Naive B cell (primary cell): ENCODE data around the gene SORCS2. TPM values are rescaled to one million over a fixed set of nuclear protein-coding genes. Genes with fewer than 3 reads are reported as not detected.

ENCODE experiments used
- ATAC-seq, 2 donors: fragments of 150-1000 bp; cut with Tn5 transposase; 2 replicates each; pipeline ENCODE4 v1.10.0; 2021; ENCODE audit warnings: low read depth in 2 of 2, mild to moderate bottlenecking in 2 of 2, moderate library complexity in 2 of 2
- DNase-seq: peaks from one replicate; pipeline ENCODE4 v3.0.0; 2022
- H3K27ac Mint-ChIP-seq, 6 donors: one replicate each; pipeline ENCODE4 v1.8.0; 2020 to 2022; ENCODE audit warnings: mild to moderate bottlenecking in 6 of 6, mixed read lengths in 6 of 6, moderate library complexity in 5 of 6, inconsistent platforms in 2 of 6
- H3K27me3 Mint-ChIP-seq, 3 donors: one replicate each; pipeline ENCODE4 v1.8.0; 2021 to 2022; ENCODE audit warnings: mixed read lengths in 3 of 3, mild to moderate bottlenecking in 1 of 3
- H3K36me3 Mint-ChIP-seq, 2 donors: one replicate each; pipeline ENCODE4 v1.8.0; 2020 to 2022; ENCODE audit warnings: mixed read lengths in 2 of 2, inconsistent platforms in 1 of 2, mild to moderate bottlenecking in 1 of 2
- H3K4me1 Mint-ChIP-seq, 3 donors: one replicate each; pipeline ENCODE4 v1.8.0; 2020 to 2022; ENCODE audit warnings: mixed read lengths in 3 of 3, inconsistent platforms in 1 of 3, mild to moderate bottlenecking in 1 of 3, moderate library complexity in 1 of 3
- H3K4me3 Mint-ChIP-seq, 8 donors: one replicate each; pipeline ENCODE4 v1.8.0; 2020 to 2022; ENCODE audit warnings: mild to moderate bottlenecking in 8 of 8, mixed read lengths in 8 of 8, moderate library complexity in 8 of 8, inconsistent platforms in 2 of 8
- H3K9me3 Mint-ChIP-seq, 7 donors: one replicate each; pipeline ENCODE4 v1.8.0; 2020 to 2022; ENCODE audit warnings: mixed read lengths in 7 of 7, mild to moderate bottlenecking in 5 of 7, inconsistent platforms in 2 of 7, moderate library complexity in 1 of 7
- polyA plus RNA-seq, 6 donors: library from polyadenylated mRNA; unstranded; fragments of 300-500 nt; fragmentation: Illumina TruSeq; gene quantifications; one replicate each; pipeline ENCODE4 v1.2.3, GENCODE V29; 2021; ENCODE audit warnings: low read depth in 6 of 6

SORCS2 gene
- polyA plus RNA-seq, 6 donors from 2014 or later = not detected

- no peak overlapping the region for H3K27ac Mint-ChIP-seq
- H3K4me3 Mint-ChIP-seq = no peak overlapping the region
- no peaks in the 10 kb centered on the region for H3K36me3 Mint-ChIP-seq
- DNase-seq (no peak), ATAC-seq (no peak)
- H3K4me1 Mint-ChIP-seq = no peaks in the 10 kb centered on the region
- peaks cover 4 to 13% (median 7%) of the 10 kb centered on the region in 3 donors for H3K27me3 Mint-ChIP-seq
- H3K9me3 Mint-ChIP-seq = no peaks in the 10 kb centered on the region
Measured at GRCh38 chr4:7394681-7395451, 202.5 kb downstream of the SORCS2 start.

- no peak for DNase-seq
Measured at GRCh38 chr4:7395645-7396044, 203.3 kb downstream of the SORCS2 start.

GRCh38 chr4:7396186-7396910 is 204.0 kb downstream of the SORCS2 start:
- Mint-ChIP-seq H3K36me3 (no peaks in the 10 kb centered on the region), H3K4me3 (no peak overlapping the region), H3K27me3 (peaks cover 4 to 13% (median 7%) of the 10 kb centered on the region in 3 donors), H3K4me1 (no peaks in the 10 kb centered on the region), H3K27ac (no peak overlapping the region), H3K9me3 (peaks cover 0 to 9% (median 8%) of the 10 kb centered on the region in 7 donors)
- ATAC-seq = no peak
- no peak for DNase-seq

More at GRCh38 chr4:7395645-7396044, 203.3 kb downstream of the SORCS2 start:
- Mint-ChIP-seq H3K9me3 (peaks cover 0 to 4% (median 3%) of the 10 kb centered on the region in 7 donors), H3K27ac (no peak overlapping the region), H3K4me1 (no peaks in the 10 kb centered on the region), H3K36me3 (no peaks in the 10 kb centered on the region), H3K27me3 (peaks cover 4 to 13% (median 7%) of the 10 kb centered on the region in 3 donors), H3K4me3 (no peak overlapping the region)
- no peak for ATAC-seq

- Mint-ChIP-seq H3K36me3 (no peaks in the 10 kb centered on the region), H3K9me3 (peaks cover 0 to 9% (median 8%) of the 10 kb centered on the region in 7 donors), H3K4me1 (no peaks in the 10 kb centered on the region), H3K4me3 (no peak overlapping the region), H3K27ac (no peak overlapping the region), H3K27me3 (peaks cover under 1 to 6% (median 4%) of the 10 kb centered on the region in 3 donors)
- no peak for DNase-seq
- no peak for ATAC-seq
Measured at GRCh38 chr4:7397206-7398103, 205.1 kb downstream of the SORCS2 start.

- Mint-ChIP-seq H3K4me1 (no peaks in the 10 kb centered on the region), H3K27me3 (peaks cover 0 to 4% (median 0%) of the 10 kb centered on the region in 3 donors)
Measured at GRCh38 chr4:7398104-7398423, 205.7 kb downstream of the SORCS2 start.

GRCh38 chr4:7398788-7399439 is 206.6 kb downstream of the SORCS2 start:
- H3K9me3 Mint-ChIP-seq = peaks cover 0 to 9% (median 8%) of the 10 kb centered on the region in 7 donors
- peaks cover 0 to 4% (median 0%) of the 10 kb centered on the region in 3 donors for H3K27me3 Mint-ChIP-seq
- H3K27ac Mint-ChIP-seq = peak overlapping the region in 1 of 6 donors; percentile 62
- no peaks in the 10 kb centered on the region for H3K36me3 Mint-ChIP-seq
- DNase-seq = no peak
- H3K4me3 Mint-ChIP-seq = no peak overlapping the region
- no peak for ATAC-seq
- H3K4me1 Mint-ChIP-seq = no peaks in the 10 kb centered on the region

More at GRCh38 chr4:7398104-7398423, 205.7 kb downstream of the SORCS2 start:
- Mint-ChIP-seq H3K36me3 (no peaks in the 10 kb centered on the region), H3K4me3 (no peak overlapping the region), H3K9me3 (peaks cover 0 to 9% (median 8%) of the 10 kb centered on the region in 7 donors), H3K27ac (no peak overlapping the region)
- DNase-seq (no peak), ATAC-seq (no peak)

GRCh38 chr4:7399440-7400234 is 207.3 kb downstream of the SORCS2 start:
- H3K9me3 Mint-ChIP-seq = peaks cover 0 to 10% (median 9%) of the 10 kb centered on the region in 7 donors
- ATAC-seq = no peak
- H3K36me3 Mint-ChIP-seq = no peaks in the 10 kb centered on the region
- H3K27ac Mint-ChIP-seq = no peak overlapping the region
- H3K27me3 Mint-ChIP-seq = peaks cover 0 to 4% (median 0%) of the 10 kb centered on the region in 3 donors
- no peak for DNase-seq
- no peak overlapping the region for H3K4me3 Mint-ChIP-seq
- no peaks in the 10 kb centered on the region for H3K4me1 Mint-ChIP-seq

- Mint-ChIP-seq H3K4me1 (no peaks in the 10 kb centered on the region), H3K36me3 (no peaks in the 10 kb centered on the region), H3K9me3 (peaks cover 0 to 16% (median 9%) of the 10 kb centered on the region in 7 donors), H3K27me3 (peaks cover 0 to 4% (median 0%) of the 10 kb centered on the region in 3 donors), H3K4me3 (no peak overlapping the region), H3K27ac (peak overlapping the region in 1 of 6 donors; percentile 35)
- DNase-seq (no peak), ATAC-seq (no peak)
Measured at GRCh38 chr4:7400671-7401298, 208.4 kb downstream of the SORCS2 start.

GRCh38 chr4:7402526-7402925 is 210.2 kb downstream of the SORCS2 start:
- Mint-ChIP-seq H3K27ac (no peak overlapping the region), H3K4me1 (no peaks in the 10 kb centered on the region), H3K36me3 (no peaks in the 10 kb centered on the region), H3K4me3 (no peak overlapping the region), H3K27me3 (peaks cover 0 to 4% (median 0%) of the 10 kb centered on the region in 3 donors), H3K9me3 (peaks cover 8 to 32% (median 22%) of the 10 kb centered on the region in 7 donors)
- ATAC-seq (no peak), DNase-seq (no peak)

- H3K27ac Mint-ChIP-seq = no peak overlapping the region
- H3K9me3 Mint-ChIP-seq = peaks cover 8 to 34% (median 24%) of the 10 kb centered on the region in 7 donors
- peaks cover 0 to under 1% (median 0%) of the 10 kb centered on the region in 3 donors for H3K27me3 Mint-ChIP-seq
- DNase-seq (no peak), ATAC-seq (no peak)
- H3K4me1 Mint-ChIP-seq = no peaks in the 10 kb centered on the region
- peaks cover 0 to under 1% of the 10 kb centered on the region in 2 donors for H3K36me3 Mint-ChIP-seq
- H3K4me3 Mint-ChIP-seq = no peak overlapping the region
Measured at GRCh38 chr4:7403001-7403400, 210.7 kb downstream of the SORCS2 start.

- peaks cover 21 to 47% (median 33%) of the 10 kb centered on the region in 7 donors for H3K9me3 Mint-ChIP-seq
- no peak for ATAC-seq
Measured at GRCh38 chr4:7408166-7408565, 215.8 kb downstream of the SORCS2 start.

GRCh38 chr4:7410446-7410845 is 218.1 kb downstream of the SORCS2 start:
- Mint-ChIP-seq H3K9me3 (peaks cover 21 to 46% (median 29%) of the 10 kb centered on the region in 7 donors), H3K4me1 (no peaks in the 10 kb centered on the region), H3K4me3 (peak overlapping the region in 1 of 8 donors; percentile 29), H3K36me3 (peaks cover 12 to 20% of the 10 kb centered on the region in 2 donors), H3K27me3 (peaks cover 9 to 23% (median 14%) of the 10 kb centered on the region in 3 donors), H3K27ac (no peak overlapping the region)
- ATAC-seq (no peak), DNase-seq (no peak)

More at GRCh38 chr4:7408166-7408565, 215.8 kb downstream of the SORCS2 start:
- Mint-ChIP-seq H3K4me1 (no peaks in the 10 kb centered on the region), H3K4me3 (no peak overlapping the region), H3K27ac (no peak overlapping the region), H3K36me3 (peaks cover 12 to 20% of the 10 kb centered on the region in 2 donors), H3K27me3 (peaks cover 0 to 10% (median 8%) of the 10 kb centered on the region in 3 donors)
- no peak for DNase-seq
